Prostate gland (tissue), 2 donors: Measurements from ENCODE around the gene LBH.

Experiments used
- CTCF ChIP-seq, 4 experiments: fragments of 200-600 bp in 2 of 4; fragments of 450-650 bp in 2 of 4; sonication (generic) in 2 of 4; IDR thresholded peaks; 1 replicate in 3 of 4; 2 replicates in 1 of 4; pipeline ENCODE4 v1.5.1; 2016 to 2019; ENCODE audit warnings: antibody characterized with exemption in 4 of 4, mild to moderate bottlenecking in 2 of 4, moderate library complexity in 2 of 4
- POLR2A ChIP-seq: fragments of 450-650 bp; IDR thresholded peaks from one replicate; pipeline ENCODE4 v1.6.1; 2016; ENCODE audit warnings: antibody characterized with exemption, mild to moderate bottlenecking
- POLR2AphosphoS5 ChIP-seq: sonication (generic); formaldehyde crosslinking; IDR thresholded peaks from one replicate; pipeline ENCODE4 v1.6.1; 2017; ENCODE audit warnings: antibody characterized with exemption

- TF ChIP-seq POLR2AphosphoS5 (no peak), CTCF (IDR thresholded peaks at IDR 0.05) (no peak), POLR2A (no peak)
Observed at GRCh38 chr2:30192314-30192713, 39.0 kb upstream of the LBH start.
